ENCODE results near the gene DGKK.

DNA sequence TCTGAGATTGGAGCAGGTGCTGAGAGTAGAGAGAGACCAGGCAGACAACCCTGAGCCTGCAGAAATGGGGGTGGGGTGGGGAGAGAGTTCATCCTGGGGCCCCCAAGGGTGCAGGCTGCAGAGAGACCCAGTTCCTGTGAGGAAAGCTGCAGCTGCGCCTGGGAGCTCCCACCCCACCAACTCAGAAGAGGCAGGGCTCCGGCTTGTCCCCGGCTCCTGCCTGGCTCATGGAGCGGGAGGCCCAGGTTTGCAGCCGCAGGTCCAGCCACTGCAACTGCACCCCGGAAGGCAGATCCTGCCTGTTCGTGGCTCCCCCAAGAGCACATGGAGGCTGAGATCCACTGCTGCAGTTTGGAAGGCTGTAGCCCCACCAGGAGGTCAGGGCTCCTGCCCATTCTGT is 44.2 kb upstream of the DGKK start:
- TF ChIP-seq, protein P1, sequence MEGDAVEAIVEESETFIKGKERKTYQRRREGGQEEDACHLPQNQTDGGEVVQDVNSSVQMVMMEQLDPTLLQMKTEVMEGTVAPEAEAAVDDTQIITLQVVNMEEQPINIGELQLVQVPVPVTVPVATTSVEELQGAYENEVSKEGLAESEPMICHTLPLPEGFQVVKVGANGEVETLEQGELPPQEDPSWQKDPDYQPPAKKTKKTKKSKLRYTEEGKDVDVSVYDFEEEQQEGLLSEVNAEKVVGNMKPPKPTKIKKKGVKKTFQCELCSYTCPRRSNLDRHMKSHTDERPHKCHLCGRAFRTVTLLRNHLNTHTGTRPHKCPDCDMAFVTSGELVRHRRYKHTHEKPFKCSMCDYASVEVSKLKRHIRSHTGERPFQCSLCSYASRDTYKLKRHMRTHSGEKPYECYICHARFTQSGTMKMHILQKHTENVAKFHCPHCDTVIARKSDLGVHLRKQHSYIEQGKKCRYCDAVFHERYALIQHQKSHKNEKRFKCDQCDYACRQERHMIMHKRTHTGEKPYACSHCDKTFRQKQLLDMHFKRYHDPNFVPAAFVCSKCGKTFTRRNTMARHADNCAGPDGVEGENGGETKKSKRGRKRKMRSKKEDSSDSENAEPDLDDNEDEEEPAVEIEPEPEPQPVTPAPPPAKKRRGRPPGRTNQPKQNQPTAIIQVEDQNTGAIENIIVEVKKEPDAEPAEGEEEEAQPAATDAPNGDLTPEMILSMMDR (conservative IDR thresholded peaks at IDR 0.05; ENCODE audit: low read length): no peak
- TF ChIP-seq EZH2phosphoT487 (IDR thresholded peaks at IDR 0.05; ENCODE audit: borderline replicate concordance, low read depth, low read length): no peak
